SK-N-SH treated with all-trans-retinoic acid at 6 μM for 48 hours (cell line): Measurements from ENCODE around the gene ISCA2.

Experiments
- ATAC-seq: fragments of 200-7000 bp; cut with Tn5 transposase; 3 replicates; pipeline ENCODE4 v1.9.1; 2020; ENCODE audit warnings: mild to moderate bottlenecking, moderate library complexity
- ARNTL ChIP-seq: fragments of 450-650 bp; formaldehyde crosslinking; IDR thresholded peaks from 2 replicates; pipeline ENCODE4 v1.5.0; 2020; ENCODE audit warnings: low read depth, mild to moderate bottlenecking, moderate library complexity, borderline replicate concordance
- BACH2 ChIP-seq: fragments of 250-450 bp; sonication (Bioruptor Pico); IDR thresholded peaks from 2 replicates; pipeline ENCODE4 v1.9.0; 2021; ENCODE audit warnings: mild to moderate bottlenecking, borderline replicate concordance
- CSDC2 ChIP-seq: fragments of 250-450 bp; sonication (Bioruptor Pico); IDR thresholded peaks from 2 replicates; pipeline ENCODE4 v1.5.0; 2020; ENCODE audit warnings: mild to moderate bottlenecking, moderate library complexity
- ESRRG ChIP-seq: fragments of 250-450 bp; sonication (Bioruptor Pico); IDR thresholded peaks from 2 replicates; pipeline ENCODE4 v1.6.1; 2021; ENCODE audit warnings: mild to moderate bottlenecking
- GLIS3 ChIP-seq: fragments of 250-450 bp; sonication (Bioruptor Pico); IDR thresholded peaks from 2 replicates; pipeline ENCODE4 v1.5.0; 2020; ENCODE audit warnings: mild to moderate bottlenecking, moderate library complexity
- ISL1 ChIP-seq: fragments of 250-450 bp; sonication (Bioruptor Pico); IDR thresholded peaks from 2 replicates; pipeline ENCODE4 v2.1.2; 2022; ENCODE audit warnings: mild to moderate bottlenecking, moderate library complexity
- OSR1 ChIP-seq: fragments of 250-450 bp; sonication (Bioruptor Pico); IDR thresholded peaks from 2 replicates; pipeline ENCODE4 v1.8.0; 2022; ENCODE audit warnings: moderate library complexity, mild to moderate bottlenecking, inconsistent platforms
- PPARA ChIP-seq: fragments of 250-450 bp; sonication (Bioruptor Pico); IDR thresholded peaks from 2 replicates; pipeline ENCODE4 v1.5.0; 2020; ENCODE audit warnings: mild to moderate bottlenecking, borderline replicate concordance
- SNAI2 ChIP-seq: fragments of 250-450 bp; sonication (Bioruptor Pico); IDR thresholded peaks from 2 replicates; pipeline ENCODE4 v1.5.0; 2020; ENCODE audit warnings: mild to moderate bottlenecking, moderate library complexity
- TCF4 ChIP-seq: fragments of 250-450 bp; sonication (Bioruptor Pico); IDR thresholded peaks from 2 replicates; pipeline ENCODE4 v1.8.0; 2021; ENCODE audit warnings: mild to moderate bottlenecking, moderate library complexity, borderline replicate concordance
- TOX ChIP-seq: fragments of 250-450 bp; sonication (Bioruptor Pico); IDR thresholded peaks from 2 replicates; pipeline ENCODE4 v1.8.0; 2021; ENCODE audit warnings: mild to moderate bottlenecking, moderate library complexity, borderline replicate concordance
- ZC3H10 ChIP-seq: fragments of 250-450 bp; sonication (Bioruptor Pico); IDR thresholded peaks from 2 replicates; pipeline ENCODE4 v1.5.1; 2021; ENCODE audit warnings: mild to moderate bottlenecking, moderate library complexity
- ZFP30 ChIP-seq: fragments of 450-650 bp; formaldehyde crosslinking; IDR thresholded peaks from 2 replicates; pipeline ENCODE4 v1.5.0; 2022; ENCODE audit warnings: mild to moderate bottlenecking, moderate library complexity
- ZNF565 ChIP-seq: fragments of 450-650 bp; formaldehyde crosslinking; conservative IDR thresholded peaks from 2 replicates; pipeline ENCODE4 v1.5.0; 2020; ENCODE audit warnings: low read depth, mild to moderate bottlenecking, moderate library complexity
- ZNF70 ChIP-seq: fragments of 450-650 bp; formaldehyde crosslinking; IDR thresholded peaks from 2 replicates; pipeline ENCODE4 v1.5.0; 2020; ENCODE audit warnings: mild to moderate bottlenecking, moderate library complexity
- ZNF8 ChIP-seq: fragments of 450-650 bp; formaldehyde crosslinking; IDR thresholded peaks from 2 replicates; pipeline ENCODE4 v1.5.0; 2020; ENCODE audit warnings: mild to moderate bottlenecking, moderate library complexity
- TF ChIP-seq, protein P1 (sequence below): fragments of 250-450 bp; sonication (Bioruptor Pico); IDR thresholded peaks from 2 replicates; pipeline ENCODE4 v1.8.0; 2021; ENCODE audit warnings: low read depth, mild to moderate bottlenecking, moderate library complexity, borderline replicate concordance
- TF ChIP-seq, protein P2 (sequence below): fragments of 250-450 bp; sonication (Bioruptor Pico); IDR thresholded peaks from 2 replicates; pipeline ENCODE4 v1.5.0; 2020; ENCODE audit warnings: mild to moderate bottlenecking, moderate library complexity
- TF ChIP-seq, protein P3 (sequence below): fragments of 250-450 bp; sonication (Bioruptor Pico); IDR thresholded peaks from 2 replicates; pipeline ENCODE4 v1.5.1; 2020; ENCODE audit warnings: low read depth, mild to moderate bottlenecking, moderate library complexity

ISCA2 gene

DNA sequence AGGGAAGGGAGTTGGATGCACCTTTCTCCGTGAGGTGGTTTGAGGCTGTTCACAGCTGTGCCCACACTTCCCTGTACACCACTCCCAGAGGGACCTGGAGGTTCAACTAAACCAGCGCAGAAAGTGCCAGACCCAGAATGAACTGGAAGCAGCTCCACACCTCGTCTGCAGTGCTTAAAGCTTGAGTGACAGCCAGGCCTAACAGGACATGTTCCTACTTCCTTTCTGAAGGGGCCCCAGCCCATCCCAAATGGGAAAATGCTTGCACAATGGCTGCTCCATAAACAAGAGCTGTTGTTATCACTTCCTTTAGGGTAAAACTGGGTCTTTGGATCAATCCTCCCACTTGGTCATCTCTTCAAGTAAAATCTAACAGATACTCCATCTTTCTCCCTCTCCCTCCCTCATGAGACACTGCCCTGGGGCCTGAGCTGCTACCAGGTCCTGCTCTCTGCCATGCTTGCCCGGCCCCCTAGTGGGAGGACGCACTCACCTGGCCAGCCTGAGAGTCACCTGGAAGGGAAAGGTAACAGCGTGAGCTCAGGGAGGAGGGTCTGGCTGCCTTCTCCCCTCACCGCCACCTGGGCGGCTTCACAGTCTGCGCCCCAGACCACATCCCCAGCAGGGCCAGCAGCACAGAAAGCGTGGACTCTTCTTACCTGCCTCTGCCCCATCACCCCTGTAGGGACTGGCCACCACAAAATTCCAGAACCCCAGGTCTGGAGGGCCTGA is 33.5 kb downstream of the ISCA2 start (continued):
- TF ChIP-seq, protein P1, sequence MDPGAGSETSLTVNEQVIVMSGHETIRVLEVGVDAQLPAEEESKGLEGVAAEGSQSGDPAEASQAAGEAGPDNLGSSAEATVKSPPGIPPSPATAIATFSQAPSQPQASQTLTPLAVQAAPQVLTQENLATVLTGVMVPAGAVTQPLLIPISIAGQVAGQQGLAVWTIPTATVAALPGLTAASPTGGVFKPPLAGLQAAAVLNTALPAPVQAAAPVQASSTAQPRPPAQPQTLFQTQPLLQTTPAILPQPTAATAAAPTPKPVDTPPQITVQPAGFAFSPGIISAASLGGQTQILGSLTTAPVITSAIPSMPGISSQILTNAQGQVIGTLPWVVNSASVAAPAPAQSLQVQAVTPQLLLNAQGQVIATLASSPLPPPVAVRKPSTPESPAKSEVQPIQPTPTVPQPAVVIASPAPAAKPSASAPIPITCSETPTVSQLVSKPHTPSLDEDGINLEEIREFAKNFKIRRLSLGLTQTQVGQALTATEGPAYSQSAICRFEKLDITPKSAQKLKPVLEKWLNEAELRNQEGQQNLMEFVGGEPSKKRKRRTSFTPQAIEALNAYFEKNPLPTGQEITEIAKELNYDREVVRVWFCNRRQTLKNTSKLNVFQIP = no peak
- TF ChIP-seq GLIS3 (CRISPR knock-in tag) (no peak), ZNF565 (CRISPR knock-in tag) (no peak), SNAI2 (CRISPR knock-in tag) (no peak), ARNTL (no peak), ZC3H10 (CRISPR knock-in tag) (no peak), TCF4 (no peak)

DNA sequence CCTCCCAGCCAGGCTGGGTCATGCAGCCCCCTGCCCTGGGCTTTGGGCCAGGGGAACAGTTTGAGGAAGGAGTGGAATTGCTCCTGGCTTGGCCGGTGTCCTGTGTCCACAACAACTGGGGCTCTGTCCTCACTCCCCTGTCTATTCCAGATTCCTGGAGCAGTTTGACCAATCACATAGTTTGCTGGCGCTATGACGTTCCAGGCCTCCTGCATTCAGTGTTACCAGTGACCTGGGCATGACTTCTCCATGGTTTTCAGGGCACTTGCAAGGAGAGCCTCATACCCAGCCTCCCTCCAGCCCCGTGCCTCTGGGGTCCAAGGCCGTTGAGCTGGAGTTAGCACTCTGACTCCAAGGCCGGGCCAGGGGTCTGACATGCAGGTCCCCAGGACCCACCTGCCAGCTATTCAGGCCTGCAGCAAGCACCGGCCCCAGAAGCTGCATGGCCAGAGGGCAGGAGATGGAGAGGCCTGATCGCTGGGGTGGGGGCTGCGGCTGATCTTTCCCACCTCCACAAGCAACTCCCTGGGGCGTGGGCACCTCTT is 34.2 kb downstream of the ISCA2 start:
- no peak for TF ChIP-seq ZNF565 (CRISPR knock-in tag)
- no peak for TF ChIP-seq BACH2
- TF ChIP-seq TOX (CRISPR knock-in tag) = no peak
- no peak for TF ChIP-seq TCF4
- no peak for TF ChIP-seq OSR1 (CRISPR knock-in tag)
- TF ChIP-seq, protein P2, sequence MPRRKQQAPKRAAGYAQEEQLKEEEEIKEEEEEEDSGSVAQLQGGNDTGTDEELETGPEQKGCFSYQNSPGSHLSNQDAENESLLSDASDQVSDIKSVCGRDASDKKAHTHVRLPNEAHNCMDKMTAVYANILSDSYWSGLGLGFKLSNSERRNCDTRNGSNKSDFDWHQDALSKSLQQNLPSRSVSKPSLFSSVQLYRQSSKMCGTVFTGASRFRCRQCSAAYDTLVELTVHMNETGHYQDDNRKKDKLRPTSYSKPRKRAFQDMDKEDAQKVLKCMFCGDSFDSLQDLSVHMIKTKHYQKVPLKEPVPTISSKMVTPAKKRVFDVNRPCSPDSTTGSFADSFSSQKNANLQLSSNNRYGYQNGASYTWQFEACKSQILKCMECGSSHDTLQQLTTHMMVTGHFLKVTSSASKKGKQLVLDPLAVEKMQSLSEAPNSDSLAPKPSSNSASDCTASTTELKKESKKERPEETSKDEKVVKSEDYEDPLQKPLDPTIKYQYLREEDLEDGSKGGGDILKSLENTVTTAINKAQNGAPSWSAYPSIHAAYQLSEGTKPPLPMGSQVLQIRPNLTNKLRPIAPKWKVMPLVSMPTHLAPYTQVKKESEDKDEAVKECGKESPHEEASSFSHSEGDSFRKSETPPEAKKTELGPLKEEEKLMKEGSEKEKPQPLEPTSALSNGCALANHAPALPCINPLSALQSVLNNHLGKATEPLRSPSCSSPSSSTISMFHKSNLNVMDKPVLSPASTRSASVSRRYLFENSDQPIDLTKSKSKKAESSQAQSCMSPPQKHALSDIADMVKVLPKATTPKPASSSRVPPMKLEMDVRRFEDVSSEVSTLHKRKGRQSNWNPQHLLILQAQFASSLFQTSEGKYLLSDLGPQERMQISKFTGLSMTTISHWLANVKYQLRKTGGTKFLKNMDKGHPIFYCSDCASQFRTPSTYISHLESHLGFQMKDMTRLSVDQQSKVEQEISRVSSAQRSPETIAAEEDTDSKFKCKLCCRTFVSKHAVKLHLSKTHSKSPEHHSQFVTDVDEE (CRISPR knock-in tag) = no peak
- no peak for TF ChIP-seq ZFP30 (CRISPR knock-in tag)
- no peak for TF ChIP-seq GLIS3 (CRISPR knock-in tag)
- no peak for TF ChIP-seq PPARA (CRISPR knock-in tag)
- TF ChIP-seq ZNF70 (CRISPR knock-in tag) = no peak
- TF ChIP-seq, protein P3, sequence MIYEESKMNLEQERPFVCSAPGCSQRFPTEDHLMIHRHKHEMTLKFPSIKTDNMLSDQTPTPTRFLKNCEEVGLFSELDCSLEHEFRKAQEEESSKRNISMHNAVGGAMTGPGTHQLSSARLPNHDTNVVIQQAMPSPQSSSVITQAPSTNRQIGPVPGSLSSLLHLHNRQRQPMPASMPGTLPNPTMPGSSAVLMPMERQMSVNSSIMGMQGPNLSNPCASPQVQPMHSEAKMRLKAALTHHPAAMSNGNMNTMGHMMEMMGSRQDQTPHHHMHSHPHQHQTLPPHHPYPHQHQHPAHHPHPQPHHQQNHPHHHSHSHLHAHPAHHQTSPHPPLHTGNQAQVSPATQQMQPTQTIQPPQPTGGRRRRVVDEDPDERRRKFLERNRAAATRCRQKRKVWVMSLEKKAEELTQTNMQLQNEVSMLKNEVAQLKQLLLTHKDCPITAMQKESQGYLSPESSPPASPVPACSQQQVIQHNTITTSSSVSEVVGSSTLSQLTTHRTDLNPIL (CRISPR knock-in tag) = no peak
- no peak for TF ChIP-seq ESRRG
- TF ChIP-seq, protein P1 = no peak
- no peak for TF ChIP-seq ISL1 (CRISPR knock-in tag)
- no peak for ATAC-seq

DNA sequence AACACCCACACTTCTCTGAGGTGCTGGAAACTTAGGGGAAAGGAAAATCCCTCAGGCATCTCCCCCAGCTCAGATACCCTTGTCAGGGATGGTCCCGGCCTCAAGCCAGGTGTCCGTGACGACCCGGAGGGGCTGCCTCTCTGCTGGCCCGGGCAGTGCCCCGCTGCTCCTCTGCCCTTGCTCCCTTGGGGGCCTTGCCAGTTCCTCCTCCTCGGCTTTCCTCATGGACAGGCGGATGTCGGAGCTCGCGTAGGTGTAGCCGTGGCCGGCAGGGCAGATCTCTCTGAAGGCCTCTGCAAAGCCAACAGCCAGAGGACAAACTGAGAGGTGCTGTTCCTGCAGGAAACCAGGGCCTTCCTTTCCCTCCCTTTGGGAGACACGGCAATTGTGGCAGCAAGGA is 34.8 kb downstream of the ISCA2 start:
- no peak for ATAC-seq
- TF ChIP-seq, protein P1 = no peak
- TF ChIP-seq CSDC2 (no peak), ZNF8 (CRISPR knock-in tag) (no peak), TCF4 (no peak)
- TF ChIP-seq, protein P3 (CRISPR knock-in tag) = no peak
